Neural progenitor cell (in vitro differentiated cells): ENCODE data around the gene DUSP19.

Experiments
- EZH2 ChIP-seq: fragments of 200-600 bp; sonication (generic); IDR thresholded peaks from 2 replicates; pipeline ENCODE4 v1.6.1; 2017; ENCODE audit warnings: antibody characterized with exemption, mild to moderate bottlenecking, moderate library complexity
- TF ChIP-seq, protein P1 (sequence below): fragments of 200-600 bp; sonication (generic); IDR thresholded peaks from 2 replicates; pipeline ENCODE4 v1.5.1; 2017; ENCODE audit warnings: antibody characterized with exemption, mild to moderate bottlenecking

DNA sequence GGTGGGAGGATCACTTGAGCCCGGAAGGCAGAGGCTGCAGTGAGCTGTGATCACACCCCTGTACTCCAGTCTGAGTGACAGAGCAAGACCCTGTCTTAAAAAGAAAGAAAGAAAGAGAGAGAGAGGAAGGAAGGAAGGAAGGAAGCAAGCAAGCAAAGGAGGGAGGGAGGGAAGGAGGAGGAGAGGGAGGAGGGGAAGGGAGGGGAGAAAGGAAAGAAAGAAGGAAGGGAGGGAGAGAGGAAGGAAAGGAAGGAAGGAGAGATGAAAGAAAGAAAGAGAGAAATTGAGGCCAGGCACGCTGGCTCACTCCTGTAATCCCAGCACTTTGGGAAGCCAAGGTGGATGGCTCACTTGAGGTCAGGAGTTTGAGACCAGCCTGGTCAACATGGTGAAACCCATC, 37.9 kb upstream of the DUSP19 start:
- TF ChIP-seq, protein P1, sequence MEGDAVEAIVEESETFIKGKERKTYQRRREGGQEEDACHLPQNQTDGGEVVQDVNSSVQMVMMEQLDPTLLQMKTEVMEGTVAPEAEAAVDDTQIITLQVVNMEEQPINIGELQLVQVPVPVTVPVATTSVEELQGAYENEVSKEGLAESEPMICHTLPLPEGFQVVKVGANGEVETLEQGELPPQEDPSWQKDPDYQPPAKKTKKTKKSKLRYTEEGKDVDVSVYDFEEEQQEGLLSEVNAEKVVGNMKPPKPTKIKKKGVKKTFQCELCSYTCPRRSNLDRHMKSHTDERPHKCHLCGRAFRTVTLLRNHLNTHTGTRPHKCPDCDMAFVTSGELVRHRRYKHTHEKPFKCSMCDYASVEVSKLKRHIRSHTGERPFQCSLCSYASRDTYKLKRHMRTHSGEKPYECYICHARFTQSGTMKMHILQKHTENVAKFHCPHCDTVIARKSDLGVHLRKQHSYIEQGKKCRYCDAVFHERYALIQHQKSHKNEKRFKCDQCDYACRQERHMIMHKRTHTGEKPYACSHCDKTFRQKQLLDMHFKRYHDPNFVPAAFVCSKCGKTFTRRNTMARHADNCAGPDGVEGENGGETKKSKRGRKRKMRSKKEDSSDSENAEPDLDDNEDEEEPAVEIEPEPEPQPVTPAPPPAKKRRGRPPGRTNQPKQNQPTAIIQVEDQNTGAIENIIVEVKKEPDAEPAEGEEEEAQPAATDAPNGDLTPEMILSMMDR, result no peak
- TF ChIP-seq EZH2, result no peak
